H1 (cell line): ENCODE data around the gene NCK2. TPM values are rescaled to one million over a fixed set of nuclear protein-coding genes. Genes with fewer than 3 reads are reported as not detected.
A peak's percentile ranks its signal among the peaks of the same experiment; 100 is the strongest.

Source experiments
- CTCF ChIA-PET: fragments of 300-600 bp; sonication (Branson Sonifier 250); formaldehyde crosslinking; loops from one replicate; lab custom pipeline; 2021; ENCODE audit not compliant: partially characterized antibody; lab: Charles Lee
- POLR2A ChIA-PET: fragments of 300-600 bp; sonication (Branson Sonifier 250); formaldehyde crosslinking; loops from one replicate; lab custom pipeline; 2021; ENCODE audit warnings: inconsistent platforms; ENCODE audit not compliant: partially characterized antibody; lab: Charles Lee
- DNase-seq, 2 experiments: peaks; one replicate each; pipeline versions ENCODE4 v3.0.0 to v3.0.0-alpha.2; 2010 to 2022; ENCODE audit warnings: low spot score in 2 of 2, low read depth in 1 of 2, mixed read lengths in 1 of 2
- FAIRE-seq: peaks from 2 replicates; lab custom pipeline; 2011; peaks lifted over from hg19 to GRCh38; lab: Jason Lieb, UNC
- H2AFZ ChIP-seq: 2 replicates; pipeline ENCODE4 v1.8.1; 2012; ENCODE audit warnings: low read length, inconsistent platforms
- H2AK5ac ChIP-seq: 2 replicates; pipeline ENCODE4 v1.6.1; 2013; ENCODE audit warnings: low read depth, low read length
- H2BK120ac ChIP-seq: replicated peaks from 2 replicates; pipeline ENCODE3; 2013; ENCODE audit warnings: low read depth, low read length, inconsistent platforms
- H2BK12ac ChIP-seq: 2 replicates; pipeline ENCODE4 v1.6.1; 2013; ENCODE audit warnings: low read depth, low read length
- H2BK15ac ChIP-seq: 2 replicates; pipeline ENCODE4 v1.6.1; 2013; ENCODE audit warnings: low read length
- H2BK20ac ChIP-seq: 2 replicates; pipeline ENCODE4 v1.6.1; 2013; ENCODE audit warnings: low read length
- H2BK5ac ChIP-seq: 2 replicates; pipeline ENCODE4 v1.6.1; 2013; ENCODE audit warnings: low read depth, low read length
- H3K14ac ChIP-seq: 2 replicates; pipeline ENCODE4 v1.6.1; 2013; ENCODE audit warnings: inconsistent platforms; ENCODE audit not compliant: insufficient read length
- H3K18ac ChIP-seq: 2 replicates; pipeline ENCODE4 v1.6.1; 2013; ENCODE audit warnings: low read length; ENCODE audit errors: extremely low read depth
- H3K23ac ChIP-seq: 2 replicates; pipeline ENCODE4 v1.6.1; 2013; ENCODE audit warnings: inconsistent platforms; ENCODE audit not compliant: insufficient read length
- H3K23me2 ChIP-seq: 2 replicates; pipeline ENCODE4 v1.6.1; 2013; ENCODE audit warnings: low read depth, low read length
- H3K27ac ChIP-seq: 2 replicates; pipeline ENCODE4 v1.6.1; 2011; ENCODE audit warnings: low read depth, low read length, inconsistent platforms
- H3K27me3 ChIP-seq, 4 experiments: replicated peaks in 1 of 4; 1 replicate in 1 of 4; 2 replicates in 3 of 4; pipeline versions ENCODE4 v1.6.1 to v1.8.1; 2011 to 2013; ENCODE audit warnings: low read length in 3 of 4, mild to moderate bottlenecking in 3 of 4, inconsistent platforms in 2 of 4, mixed read lengths in 2 of 4, moderate library complexity in 1 of 4; ENCODE audit not compliant: control insufficient read depth in 3 of 4, insufficient read depth in 3 of 4; ENCODE audit errors: extremely low read depth in 1 of 4
- H3K36me3 ChIP-seq, 4 experiments: 2 replicates each; pipeline versions ENCODE4 v1.6.1 to v1.8.1; 2011 to 2013; ENCODE audit warnings: mild to moderate bottlenecking in 4 of 4, low read length in 3 of 4, moderate library complexity in 2 of 4, control low read depth in 1 of 4, inconsistent platforms in 1 of 4; ENCODE audit not compliant: insufficient read depth in 4 of 4, control insufficient read depth in 2 of 4
- H3K4ac ChIP-seq: replicated peaks from 2 replicates; pipeline ENCODE3; 2013; ENCODE audit warnings: low read length, low read depth, mixed read lengths, inconsistent platforms; ENCODE audit not compliant: insufficient read length
- H3K4me1 ChIP-seq, 4 experiments: replicated peaks in 1 of 4; 1 replicate in 1 of 4; 2 replicates in 3 of 4; pipeline versions ENCODE4 v1.6.1 to v1.8.1; 2011 to 2013; ENCODE audit warnings: low read length in 3 of 4, inconsistent platforms in 2 of 4, mixed read lengths in 1 of 4; ENCODE audit not compliant: insufficient read depth in 4 of 4, control insufficient read depth in 3 of 4
- H3K4me2 ChIP-seq, 2 experiments: 2 replicates each; pipeline versions ENCODE4 v1.6.1 to v1.8.1; 2011 to 2013; ENCODE audit warnings: low read depth in 2 of 2, low read length in 2 of 2, control low read depth in 1 of 2, inconsistent platforms in 1 of 2, mild to moderate bottlenecking in 1 of 2; ENCODE audit not compliant: insufficient read depth in 1 of 2
- H3K4me3 ChIP-seq, 4 experiments: fragments of 200-600, 300-600 bp in 1 of 4; sonication (generic), shearing (Covaris generic), sonication (Bioruptor Twin) in 1 of 4; 2 replicates each; pipeline versions ENCODE4 v1.5.1 to v1.8.1; 2011 to 2016; ENCODE audit warnings: low read length in 4 of 4, low read depth in 3 of 4, control low read depth in 2 of 4, inconsistent platforms in 2 of 4, mild to moderate bottlenecking in 2 of 4, mixed read lengths in 1 of 4, moderate library complexity in 1 of 4; ENCODE audit not compliant: insufficient read depth in 2 of 4; ENCODE audit errors: extremely low read depth in 1 of 4
- H3K56ac ChIP-seq: replicated peaks from 2 replicates; pipeline ENCODE3; 2013; ENCODE audit warnings: low read depth, mild to moderate bottlenecking, mixed read lengths, low read length, inconsistent platforms; ENCODE audit not compliant: insufficient read length
- H3K79me1 ChIP-seq: 2 replicates; pipeline ENCODE4 v1.6.1; 2013; ENCODE audit warnings: low read depth, low read length, control low read depth
- H3K79me2 ChIP-seq, 2 experiments: 2 replicates each; pipeline versions ENCODE4 v1.6.1 to v1.8.1; 2012 to 2013; ENCODE audit warnings: low read length in 2 of 2, mild to moderate bottlenecking in 2 of 2, inconsistent platforms in 1 of 2; ENCODE audit not compliant: insufficient read depth in 2 of 2, control insufficient read depth in 1 of 2
- H3K9ac ChIP-seq, 4 experiments: replicated peaks in 1 of 4; 1 replicate in 1 of 4; 2 replicates in 3 of 4; pipeline versions ENCODE4 v1.6.1 to v1.8.1; 2011 to 2013; ENCODE audit warnings: low read depth in 3 of 4, low read length in 3 of 4, control low read depth in 2 of 4, mild to moderate bottlenecking in 2 of 4, moderate library complexity in 2 of 4, inconsistent platforms in 1 of 4; ENCODE audit errors: extremely low read depth in 1 of 4
- H3K9me3 ChIP-seq, 2 experiments: 2 replicates each; pipeline versions ENCODE4 v1.6.1 to v1.8.1; 2012 to 2013; ENCODE audit warnings: mild to moderate bottlenecking in 2 of 2, moderate library complexity in 2 of 2, control low read depth in 1 of 2, inconsistent platforms in 1 of 2, low read depth in 1 of 2, low read length in 1 of 2, mixed read lengths in 1 of 2; ENCODE audit not compliant: insufficient read depth in 2 of 2
- H4K20me1 ChIP-seq, 2 experiments: replicated peaks in 1 of 2; 2 replicates each; pipeline versions ENCODE3 to v1.8.1; 2011 to 2013; ENCODE audit warnings: inconsistent platforms in 2 of 2, low read length in 2 of 2, mild to moderate bottlenecking in 1 of 2; ENCODE audit not compliant: insufficient read depth in 2 of 2, control insufficient read depth in 1 of 2
- H4K5ac ChIP-seq: 2 replicates; pipeline ENCODE4 v1.6.1; 2013; ENCODE audit warnings: low read length, low read depth, mixed read lengths, inconsistent platforms; ENCODE audit not compliant: insufficient read length
- H4K8ac ChIP-seq: 2 replicates; pipeline ENCODE4 v1.8.0; 2013; ENCODE audit warnings: mild to moderate bottlenecking, moderate library complexity, low read length, inconsistent platforms; ENCODE audit not compliant: insufficient read depth; ENCODE audit errors: extremely low read depth
- H4K91ac ChIP-seq: replicated peaks from 2 replicates; pipeline ENCODE3; 2013; ENCODE audit warnings: low read length, mixed read lengths, inconsistent platforms; ENCODE audit not compliant: insufficient read length
- RAD21 ChIP-seq, 2 experiments: IDR thresholded peaks in 1 of 2; conservative IDR thresholded peaks in 1 of 2; 2 replicates each; pipeline ENCODE4 v1.6.1; 2011; ENCODE audit warnings: low read depth in 2 of 2, low read length in 2 of 2, improper control_type of control experiment in 1 of 2, inconsistent platforms in 1 of 2, mild to moderate bottlenecking in 1 of 2, moderate library complexity in 1 of 2
- YY1 ChIP-seq: IDR thresholded peaks from 2 replicates; pipeline ENCODE4 v1.6.1; 2011; ENCODE audit warnings: low read depth, mild to moderate bottlenecking, low read length
- WGBS, 2 experiments: shearing (Covaris generic) in 1 of 2; methylation state at CpG; one replicate each; pipeline versions ENCODE4 v1.1.6 to v1.1.7; 2013 to 2015; ENCODE audit warnings: low lambda C conversion rate in 2 of 2, mixed read lengths in 2 of 2, inconsistent platforms in 1 of 2, low coverage in 1 of 2, missing lambda C conversion rate in 1 of 2; ENCODE audit not compliant: insufficient replicate concordance in 2 of 2, insufficient coverage in 1 of 2, insufficient read length in 1 of 2; ENCODE audit errors: extremely low coverage in 1 of 2, missing lambda C conversion rate in 1 of 2; 5-methylcytosine and 5-hydroxymethylcytosine counted together
- polyA plus RNA-seq, 7 experiments: library from polyadenylated mRNA; depleted of rRNA in 3 of 7; stranded (reverse) in 5 of 7; unstranded in 2 of 7; fragments of >200 nt in 5 of 7; fragments of 200-250 nt in 2 of 7; gene quantifications; 1 replicate in 5 of 7; 2 replicates in 1 of 7; 4 replicates in 1 of 7; pipeline versions ENCODE4 v1.2.1 to v1.2.3, GENCODE V29; 2011 to 2013; ENCODE audit warnings: missing spikeins in 2 of 7, mixed read lengths in 2 of 7
- total RNA-seq: library from RNA; stranded (reverse); fragmentation: NEBNext Ultra II Directional; extraction: Animal tissue kit (Norgen Biotek cat#: 25700); gene quantifications from 2 replicates; pipeline ENCODE4 v1.2.1, GENCODE V29; 2021

Gene NCK2
- total and polyA plus RNA-seq, 2 of the 8 experiments (the other 6 are each of a cell fraction or from before 2014, with no cell fraction given): 30.3 to 65.7 TPM

DNA sequence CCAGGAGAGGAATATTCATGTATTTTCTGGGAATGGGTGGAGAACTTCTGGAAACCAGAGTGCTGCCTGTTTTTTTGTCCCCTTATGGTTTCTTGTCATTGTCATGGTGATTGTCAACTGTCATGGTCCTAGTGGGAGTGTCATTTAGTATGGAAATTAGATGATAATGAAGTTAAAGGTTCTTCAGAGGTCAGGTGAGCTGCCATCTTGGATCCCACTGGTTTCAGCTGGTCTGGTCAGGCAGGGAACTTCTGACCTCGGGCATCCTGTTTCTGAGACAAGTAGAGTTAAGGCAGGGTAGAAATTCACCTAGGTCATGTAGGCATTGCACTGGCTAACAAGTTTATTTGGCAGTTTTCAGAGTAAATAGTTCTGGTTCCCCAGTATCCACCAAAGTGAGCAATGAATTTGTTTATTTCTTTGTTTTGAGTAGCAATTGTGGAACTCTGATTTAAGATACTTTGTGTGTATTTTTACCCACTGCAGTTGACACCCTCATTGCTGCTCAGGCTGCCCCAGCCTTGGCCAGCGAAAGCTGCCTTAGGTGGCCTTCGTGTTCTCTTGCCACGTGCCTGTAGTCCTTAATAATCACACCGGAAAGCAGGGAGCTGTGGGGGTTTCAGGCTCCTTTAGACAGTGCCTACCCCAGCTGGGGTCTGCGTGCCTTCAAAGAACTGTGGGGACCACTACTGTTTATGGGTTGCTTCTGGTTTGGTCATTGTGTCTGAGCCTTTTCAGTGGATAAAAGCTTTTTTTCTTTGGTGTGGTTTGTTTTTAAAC, 48.7 kb downstream of the NCK2 start:
- H4K8ac ChIP-seq: no peak overlapping the region
- H2BK20ac ChIP-seq: no peak overlapping the region
- H3K4me1 ChIP-seq: peaks cover 6 to 16% (median 10%) of the 10 kb centered on the region in 4 experiments
- no peak overlapping the region for H2AK5ac ChIP-seq
- ChIA-PET CTCF (interaction anchor here (0.7 to 2.5 kb wide), 3 partner anchors 10 to 88 kb away, joined by 3 to 12 read pairs (median 3); no protein-coding TSS in a partner anchor), POLR2A (no interaction called here)
- no peak overlapping the region for H3K9ac ChIP-seq
- H3K18ac ChIP-seq: no peak overlapping the region
- H2BK12ac ChIP-seq: no peak overlapping the region
- no peaks in the 10 kb centered on the region for H3K36me3 ChIP-seq
- DNase-seq: no peak
- no peak overlapping the region for H3K23ac ChIP-seq
- no peak overlapping the region for H2BK120ac ChIP-seq
- peaks cover 6 to 96% of the 10 kb centered on the region in 2 experiments; a peak in 3 of 4 replicates for H3K79me2 ChIP-seq
- H3K14ac ChIP-seq: no peak overlapping the region
- WGBS, 2 experiments: 97% methylated on average over 6 of the region's 6 CpGs; no CpG with 5 or more reads in 1 of the 2 experiments
- H4K20me1 ChIP-seq: peaks cover 2 to 13% of the 10 kb centered on the region in 2 experiments
- no peak overlapping the region for H3K56ac ChIP-seq
- no peak overlapping the region for H3K27ac ChIP-seq
- H3K79me1 ChIP-seq: peaks cover 15% of the 10 kb centered on the region; the same call in 1 of the 2 replicates
- H4K5ac ChIP-seq: no peak overlapping the region
- FAIRE-seq: no peak
- no peak overlapping the region for H3K4ac ChIP-seq
- H4K91ac ChIP-seq: no peak overlapping the region
- H3K27me3 ChIP-seq: no peaks in the 10 kb centered on the region
- H3K23me2 ChIP-seq: no peaks in the 10 kb centered on the region
- H2BK5ac ChIP-seq: no peak overlapping the region
- no peak overlapping the region for H2AFZ ChIP-seq
- TF ChIP-seq RAD21 (IDR thresholded peaks at IDR 0.05 in 1 of 2, conservative IDR thresholded peaks at IDR 0.05 in 1 of 2; ENCODE audit: low read depth in 2 of 2, low read length in 2 of 2) (no peak), YY1 (peak; percentile 46; the same call in 1 of the 2 replicates)
- TF ChIP-seq, all 59 proteins: peak for 1
- Histone ChIP-seq H3K4me3 (no peak overlapping the region), H2BK15ac (no peak overlapping the region), H3K4me2 (no peak overlapping the region), H3K9me3 (no peaks in the 10 kb centered on the region)
